Stimulated activated CD4-positive, alpha-beta T cell treated with anti-CD3 and anti-CD28 coated beads, Interleukin-4, amount 100 ng/mL, for 4 hours (primary cell): ENCODE data around the gene PCNX1.
"Not testable (repeated sequence)": the region's sequence is repeated elsewhere in the genome, so short reads cannot be mapped to it uniquely, and the experiment has no call there.

Source experiments
- DNase-seq, 2 experiments: peaks; one replicate each; pipeline ENCODE4 v3.0.0-alpha.2; 2020

PCNX1 gene

DNA sequence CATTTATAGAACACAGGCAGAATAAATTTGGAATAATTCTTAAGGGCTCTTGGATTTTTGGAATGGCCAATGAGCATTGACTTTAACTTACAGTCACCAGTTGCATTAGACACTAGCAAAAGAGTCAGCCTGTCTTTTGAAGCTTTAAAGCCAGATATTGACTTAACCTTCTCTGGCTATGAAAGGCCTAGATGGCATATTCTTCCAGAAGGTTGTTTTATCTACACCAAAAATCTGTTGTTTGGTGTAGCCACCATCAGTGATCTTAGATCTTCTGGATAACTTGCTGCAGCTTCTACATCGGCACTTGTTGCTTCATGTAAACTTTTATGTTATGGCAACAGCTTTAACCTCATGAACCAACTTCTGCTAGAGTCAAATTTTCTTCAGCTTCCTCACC is 10.4 kb downstream of the PCNX1 start:
- DNase-seq: no peak

DNA sequence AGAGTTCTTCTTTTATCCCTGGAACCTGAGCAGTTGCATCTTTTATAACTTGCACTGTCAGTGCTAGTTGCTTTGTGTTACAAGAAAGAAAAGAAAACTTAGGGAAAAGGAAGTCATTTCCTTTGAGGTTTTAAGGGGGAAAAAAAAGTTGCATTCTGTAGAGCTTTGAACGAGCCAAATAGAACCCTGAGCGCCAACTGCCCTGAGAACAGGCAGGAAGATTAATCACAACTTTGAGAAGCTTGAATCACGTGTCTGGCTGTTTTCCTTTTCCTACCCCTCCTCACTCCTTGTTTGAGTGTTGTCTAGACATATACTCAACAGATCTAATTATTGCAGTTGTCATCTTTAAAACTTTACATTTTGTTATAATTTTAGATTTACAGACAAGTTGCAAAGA is 12.5 kb downstream of the PCNX1 start:
- peak in 1 of 2 experiments; percentile 45 for DNase-seq

DNA sequence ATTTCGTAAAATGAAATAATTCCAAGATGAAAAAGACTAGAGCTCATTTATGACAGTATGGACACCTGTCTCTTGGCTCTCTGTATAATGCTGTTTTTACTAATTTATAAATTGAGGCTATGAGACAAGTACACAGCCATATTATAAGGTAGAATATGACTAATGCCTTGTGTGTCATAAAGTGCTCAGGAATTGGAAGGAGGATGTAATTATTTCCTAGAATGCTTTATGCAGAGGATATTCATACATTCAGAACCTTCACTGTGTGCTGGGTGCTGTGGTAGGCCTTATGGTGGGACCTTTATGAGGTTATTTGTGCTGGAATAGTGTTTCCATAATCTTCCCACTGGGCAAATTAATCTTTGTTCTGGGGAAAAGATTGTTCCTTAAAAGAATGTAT is 13.3 kb downstream of the PCNX1 start:
- DNase-seq: no peak

DNA sequence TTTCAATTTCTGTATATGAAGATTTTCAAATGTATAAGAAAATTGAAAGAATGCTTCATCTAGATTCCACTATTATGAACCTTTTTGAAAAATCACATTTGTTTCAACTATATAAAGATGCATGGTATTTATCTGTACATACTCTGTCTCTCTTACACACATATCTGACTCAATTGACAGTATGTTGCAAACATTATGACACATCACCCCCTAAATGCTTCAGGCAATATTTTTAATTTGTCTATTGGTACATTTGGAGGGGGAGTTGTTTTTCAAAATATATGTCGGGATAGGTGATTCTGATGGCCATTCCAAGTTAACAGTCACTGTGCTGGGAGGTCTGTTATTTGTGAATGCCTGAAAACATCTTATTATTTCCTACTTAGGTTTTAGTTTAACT is 14.4 kb downstream of the PCNX1 start:
- DNase-seq: no peak

DNA sequence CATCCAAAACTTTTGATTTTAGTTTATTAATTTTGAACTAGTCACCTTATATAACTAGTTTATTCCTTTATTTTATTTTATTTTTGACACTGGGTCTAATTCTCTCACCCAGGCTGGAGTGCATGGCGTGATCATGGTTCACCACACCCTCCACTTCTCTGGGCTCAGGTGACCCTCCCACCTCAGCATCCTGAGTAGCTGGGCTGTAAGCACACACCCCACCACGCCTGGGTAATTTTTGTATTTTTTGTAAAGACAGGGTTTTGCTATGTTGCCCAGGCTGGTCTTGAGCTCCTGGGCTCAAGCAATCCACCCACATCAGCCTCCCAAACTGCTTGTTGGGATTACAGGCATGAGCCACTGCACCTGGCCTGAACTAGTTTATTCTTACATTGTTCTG is 17.3 kb downstream of the PCNX1 start:
- DNase-seq: no peak

DNA sequence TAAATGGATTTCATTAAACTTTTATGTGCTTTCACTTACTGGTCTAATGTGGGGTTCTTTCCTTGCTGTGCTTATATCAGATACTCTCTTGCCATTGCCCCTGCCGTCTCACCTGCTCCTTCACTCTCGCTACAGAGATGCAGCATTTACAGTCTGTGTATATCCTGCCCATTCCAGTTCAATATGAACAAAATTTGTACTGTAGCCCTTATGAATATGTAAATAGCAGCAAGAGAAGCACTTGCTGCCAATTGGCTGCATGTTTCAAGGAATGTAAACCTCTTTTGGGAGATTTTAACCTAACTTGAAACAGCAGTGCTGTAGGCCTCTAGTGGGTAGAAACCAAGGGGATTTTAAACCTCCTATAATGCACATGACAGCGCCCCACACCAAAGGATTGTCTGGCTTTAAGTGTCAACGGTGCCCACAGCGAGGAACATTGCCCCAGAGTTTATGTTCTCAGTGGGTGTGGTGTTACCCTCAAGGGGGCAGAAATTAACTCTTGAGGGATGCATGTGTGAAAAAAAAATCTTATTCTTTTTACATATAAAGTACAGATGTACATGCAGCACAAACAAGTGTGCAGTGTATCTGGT is 19.1 kb downstream of the PCNX1 start:
- DNase-seq: no peak

DNA sequence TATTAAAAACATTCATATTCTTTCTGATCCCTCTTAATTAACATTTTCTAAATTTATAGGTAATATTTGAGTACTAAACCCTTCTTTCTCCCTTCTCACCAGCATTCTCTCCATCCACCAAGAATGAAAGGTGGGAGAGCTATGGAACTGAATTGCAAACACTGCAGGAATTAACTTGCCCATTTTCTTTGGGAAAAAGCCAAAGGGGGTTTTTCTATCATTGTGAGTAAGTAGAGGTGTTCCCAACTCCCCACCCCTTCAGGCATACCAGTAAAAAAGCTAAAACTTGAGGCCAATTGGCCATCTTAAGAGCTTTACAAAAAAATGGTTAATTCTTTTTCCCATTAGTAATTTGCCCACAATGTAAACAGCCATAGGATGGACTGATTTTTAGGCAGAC is 23.7 kb downstream of the PCNX1 start:
- no peak for DNase-seq

DNA sequence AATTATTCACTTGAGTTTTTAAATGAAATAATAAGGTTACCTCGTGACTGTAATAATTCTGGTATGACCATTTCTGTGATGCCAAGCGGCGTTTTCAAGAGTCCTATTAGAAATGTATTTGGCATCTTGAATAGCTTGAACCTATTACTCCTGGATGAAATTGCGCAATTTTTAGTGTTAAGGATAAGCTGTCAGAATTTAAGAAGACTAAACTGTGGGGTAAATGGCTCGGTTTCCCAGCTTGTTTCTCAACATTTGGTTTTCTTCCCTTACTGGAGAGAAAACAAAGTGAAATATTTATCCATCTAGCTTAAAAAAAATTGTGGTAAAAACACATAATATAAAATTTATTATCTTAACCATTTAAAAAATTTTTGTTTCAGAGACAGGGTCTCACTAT is 26.8 kb downstream of the PCNX1 start:
- no peak for DNase-seq

DNA sequence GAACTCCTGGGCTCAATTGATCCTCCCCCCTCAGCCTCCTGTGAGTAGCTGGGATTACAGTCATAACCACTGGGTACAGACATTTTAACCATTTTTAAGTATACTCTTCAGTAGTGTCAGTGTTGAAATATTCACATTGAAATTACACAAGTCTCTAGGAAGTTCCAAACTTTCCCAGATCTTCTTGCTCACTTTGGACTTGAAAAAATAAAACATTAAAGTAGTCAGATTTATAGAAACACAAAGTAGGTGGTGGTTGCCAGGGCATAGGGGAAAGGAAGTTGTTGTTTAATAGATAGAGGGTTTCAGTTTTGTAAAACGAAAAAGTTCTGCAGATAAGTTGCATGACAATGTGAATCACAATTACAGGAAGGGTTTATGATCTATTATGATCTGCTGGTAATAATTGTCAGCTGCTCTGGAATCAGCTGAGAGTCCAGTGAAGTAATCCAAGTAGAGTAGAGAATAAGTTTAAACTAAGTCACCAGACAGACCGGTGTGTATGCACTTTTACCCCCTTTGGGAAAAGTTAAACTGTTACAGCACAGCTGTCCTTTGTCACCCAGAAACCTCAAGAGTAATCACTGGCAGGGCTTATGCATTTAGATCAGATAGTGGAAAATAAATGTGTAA is 27.4 kb downstream of the PCNX1 start:
- DNase-seq: no peak

DNA sequence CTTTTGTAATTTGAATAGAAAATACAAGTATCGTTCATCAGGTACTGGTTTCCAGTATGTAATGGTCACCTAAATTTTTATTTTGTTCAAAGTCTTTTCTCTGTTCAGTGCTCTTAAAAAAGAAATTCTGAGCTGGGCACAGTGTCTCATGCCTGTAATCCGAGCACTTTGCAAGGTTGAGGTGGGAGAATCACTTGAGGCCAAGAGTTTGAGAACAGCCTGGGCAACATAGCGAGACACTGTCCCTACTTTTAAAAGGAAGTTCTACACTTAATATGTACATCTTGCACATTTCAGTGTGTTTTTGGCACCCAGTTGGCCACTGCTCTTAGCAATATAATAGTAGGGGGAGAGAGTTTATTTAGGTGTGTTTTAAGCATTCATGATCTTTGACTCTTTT is 27.9 kb downstream of the PCNX1 start:
- no peak for DNase-seq

DNA sequence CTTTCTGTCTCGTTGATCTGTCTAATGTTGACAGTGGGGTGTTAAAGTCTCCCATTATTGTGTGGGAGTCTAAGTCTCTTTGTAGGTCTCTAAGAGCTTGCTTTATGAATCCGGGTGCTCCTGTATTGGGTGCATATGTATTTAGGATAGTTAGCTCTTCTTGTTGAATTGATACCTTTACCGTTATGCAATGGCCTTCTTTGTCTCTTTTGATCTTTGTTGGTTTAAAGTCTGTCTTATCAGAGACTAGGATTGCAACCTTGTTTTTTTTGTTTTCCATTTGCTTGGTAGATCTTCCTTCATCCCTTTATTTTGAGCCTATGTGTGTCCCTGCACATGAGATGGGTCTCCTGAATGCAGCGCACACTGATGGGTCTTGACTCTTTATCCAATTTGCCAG is 32.4 kb downstream of the PCNX1 start:
- not testable (repeated sequence) for DNase-seq

DNA sequence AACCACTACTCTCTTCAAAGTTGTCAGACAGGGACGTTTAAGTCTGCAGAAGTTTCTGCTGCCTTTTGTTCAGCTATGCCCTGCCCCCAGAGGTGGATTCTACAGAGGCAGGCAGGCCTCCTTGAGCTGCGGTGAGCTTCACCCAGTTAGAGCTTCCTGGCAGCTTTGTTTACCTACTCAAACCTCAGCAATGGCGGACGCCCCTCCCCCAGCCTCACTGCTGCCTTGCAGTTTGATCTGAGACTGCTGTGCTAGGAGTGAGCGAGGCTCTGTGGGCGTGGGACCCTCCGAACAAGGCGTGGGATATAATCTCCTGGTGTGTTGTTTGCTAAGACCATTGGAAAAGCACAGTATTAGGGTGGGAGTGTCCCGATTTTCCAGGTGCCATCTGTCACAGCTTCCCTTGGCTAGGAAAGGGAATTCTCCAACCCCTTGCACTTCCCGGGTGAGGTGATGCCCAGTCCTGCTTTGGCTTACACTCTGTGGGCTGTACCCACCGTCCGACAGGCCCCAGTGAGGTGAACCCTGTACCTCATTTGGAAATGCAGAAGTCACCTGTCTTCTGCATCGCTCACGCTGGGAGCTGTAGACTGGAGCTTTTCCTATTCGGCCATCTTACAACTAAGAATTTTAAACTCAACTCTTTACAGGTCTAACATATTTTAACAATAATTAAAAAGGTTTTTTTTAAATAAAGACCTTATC is 34.5 kb downstream of the PCNX1 start:
- DNase-seq: peak; percentile 21 to 56

DNA sequence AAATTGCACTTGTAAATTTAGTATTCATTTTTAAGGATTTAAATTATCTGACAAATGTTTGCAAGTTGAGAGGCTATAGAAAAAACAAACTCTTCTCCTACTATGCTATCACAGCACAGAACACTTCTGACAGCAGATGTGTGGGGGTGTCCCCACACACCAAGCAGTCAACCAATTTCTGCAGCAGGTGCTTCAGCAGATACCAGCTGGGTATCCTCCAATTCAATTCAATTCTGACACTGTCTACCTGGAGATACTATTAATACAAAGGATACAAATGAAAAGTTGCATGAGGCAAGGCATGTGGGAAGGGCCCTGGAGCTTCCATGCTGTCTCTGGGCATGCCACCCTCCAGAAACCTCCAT is 35.1 kb downstream of the PCNX1 start:
- DNase-seq: no peak

DNA sequence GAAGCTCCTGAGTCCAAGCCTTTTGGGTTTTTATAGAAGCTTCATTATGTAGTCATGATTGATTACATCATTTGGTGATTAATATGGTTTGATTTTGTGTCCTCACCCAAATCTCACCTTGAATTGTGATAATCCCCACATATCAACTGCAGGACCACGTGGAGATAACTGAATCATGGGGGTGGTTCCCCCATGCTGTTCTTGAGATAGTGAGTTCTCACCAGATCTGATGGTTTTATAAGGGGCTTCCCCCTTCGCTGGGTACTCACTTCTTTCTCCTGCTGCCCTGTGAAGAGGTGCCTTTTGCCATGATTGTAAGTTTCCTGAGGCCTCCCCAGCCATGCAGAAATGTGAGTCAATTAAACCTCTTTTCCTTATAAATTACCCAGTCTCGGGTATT is 35.5 kb downstream of the PCNX1 start:
- peak in 1 of 2 experiments; percentile 21 for DNase-seq

DNA sequence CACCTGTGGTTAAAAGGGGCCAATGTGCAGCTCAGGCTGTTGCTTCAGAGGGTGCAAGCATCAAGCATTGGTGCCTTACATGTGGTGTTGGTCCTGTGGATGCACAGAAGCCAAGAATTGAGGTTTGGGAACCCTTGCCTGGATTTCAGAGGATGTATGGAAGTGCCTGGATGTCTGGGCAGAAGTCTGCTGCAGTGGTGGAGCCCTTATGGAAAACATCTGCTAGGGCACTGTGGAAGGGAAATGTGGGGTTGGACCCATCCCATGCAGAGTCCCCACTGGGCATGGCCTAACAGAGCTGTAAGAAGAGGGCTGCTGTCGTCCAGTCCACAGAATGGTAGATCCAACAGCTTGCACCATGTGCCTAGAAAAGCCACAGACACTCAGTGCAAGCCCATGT is 36.6 kb downstream of the PCNX1 start:
- no peak for DNase-seq

DNA sequence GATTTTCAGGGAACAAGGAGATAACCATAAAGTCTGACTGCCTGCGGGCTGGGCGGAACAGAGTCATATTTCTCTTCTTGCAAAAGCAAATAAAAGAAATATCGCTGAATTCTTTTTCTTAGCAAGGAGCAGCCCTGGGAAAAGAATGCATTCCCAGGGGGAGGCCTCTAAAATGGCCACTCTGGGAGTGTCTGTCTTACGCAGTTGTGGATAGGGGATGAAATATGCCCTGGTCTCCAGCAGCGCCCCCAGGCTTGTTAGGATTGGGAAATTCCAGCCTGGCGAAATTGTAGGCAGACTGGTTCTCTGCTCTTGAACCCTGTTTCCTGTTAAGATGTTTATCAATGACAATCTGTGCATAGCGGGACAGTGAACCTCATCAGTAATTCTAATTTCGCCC is 40.5 kb downstream of the PCNX1 start:
- DNase-seq: no peak

DNA sequence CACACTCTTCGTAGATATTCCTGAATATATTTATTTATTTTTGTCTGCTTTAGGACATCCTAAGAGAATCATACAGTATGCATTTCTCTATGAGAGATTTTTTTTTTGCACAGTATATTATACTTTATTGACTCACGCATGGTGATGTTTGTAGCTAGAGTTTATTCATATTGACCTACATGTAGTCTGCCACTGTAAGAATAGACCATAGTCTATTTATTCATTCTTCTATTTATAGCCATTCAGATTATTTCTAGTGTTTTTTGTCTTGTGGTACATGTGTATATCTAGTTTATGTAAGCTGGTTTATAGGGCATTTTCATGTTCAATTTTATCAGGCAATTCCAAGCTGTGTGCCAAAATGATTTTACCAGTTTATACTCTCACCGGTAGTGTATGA is 45.2 kb downstream of the PCNX1 start:
- no peak for DNase-seq

DNA sequence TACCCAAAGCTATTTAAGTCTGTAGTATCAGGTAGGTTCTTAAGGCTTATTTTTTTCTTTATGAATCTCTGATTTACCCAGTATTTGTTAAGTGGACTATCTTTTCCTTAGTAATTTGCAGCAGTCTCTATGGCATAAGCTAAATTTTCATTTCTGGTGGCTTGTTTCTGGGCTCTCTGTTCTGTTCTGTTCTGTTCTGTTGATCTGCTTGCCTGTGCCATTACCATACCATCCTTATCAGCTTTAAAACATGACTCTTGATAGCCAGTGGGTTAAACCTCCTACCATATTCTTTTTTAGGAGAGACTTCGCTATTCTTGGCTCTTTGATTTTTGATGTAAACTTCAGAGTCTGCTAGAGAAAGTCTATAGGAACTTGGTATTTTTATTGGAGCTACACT is 46.8 kb downstream of the PCNX1 start:
- DNase-seq: no peak

DNA sequence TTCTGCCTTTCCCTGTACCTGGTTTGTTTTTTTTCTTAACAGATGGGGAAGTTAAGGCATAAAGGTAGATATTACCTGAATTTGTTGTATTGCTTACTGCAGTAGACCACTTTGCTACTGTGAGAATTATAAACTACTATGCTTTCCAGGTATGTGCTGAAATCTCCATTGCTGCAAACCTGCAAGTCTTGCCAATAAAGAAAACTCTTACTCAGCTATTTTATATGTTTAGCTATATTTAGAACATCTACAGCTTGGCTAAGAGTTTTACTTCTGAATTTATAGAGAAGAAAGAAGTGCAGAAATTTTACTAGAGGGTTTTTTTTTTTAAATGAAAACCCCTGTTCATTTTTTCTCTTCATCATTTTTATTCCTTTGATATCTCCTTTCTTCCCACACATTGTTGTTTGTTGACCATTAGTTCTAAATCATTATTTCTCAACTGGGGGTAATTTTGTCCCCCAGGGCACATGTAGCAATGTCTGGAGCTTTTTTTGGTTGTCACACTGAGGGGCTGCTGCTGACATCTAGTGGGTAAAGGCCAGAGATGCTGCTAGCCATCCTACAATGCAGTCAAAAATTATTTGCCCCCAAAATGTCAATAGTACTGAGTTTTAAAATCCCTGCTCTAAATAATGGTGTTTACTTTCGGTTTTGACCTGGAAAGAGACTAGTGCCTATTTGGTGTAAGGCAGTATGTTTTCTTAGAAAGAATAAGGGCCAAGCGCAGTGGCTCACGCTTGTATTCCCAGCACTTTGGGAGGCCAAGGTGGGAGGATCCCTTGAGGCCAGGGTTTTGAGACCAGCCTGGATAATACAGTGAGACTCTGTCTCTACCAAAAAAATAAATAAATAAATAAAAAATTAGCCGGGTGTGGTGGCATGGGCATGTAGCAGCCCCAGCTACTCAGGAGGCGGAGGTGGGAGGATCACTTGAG is 48.6 kb downstream of the PCNX1 start:
- DNase-seq: peak; percentile 9 to 38

DNA sequence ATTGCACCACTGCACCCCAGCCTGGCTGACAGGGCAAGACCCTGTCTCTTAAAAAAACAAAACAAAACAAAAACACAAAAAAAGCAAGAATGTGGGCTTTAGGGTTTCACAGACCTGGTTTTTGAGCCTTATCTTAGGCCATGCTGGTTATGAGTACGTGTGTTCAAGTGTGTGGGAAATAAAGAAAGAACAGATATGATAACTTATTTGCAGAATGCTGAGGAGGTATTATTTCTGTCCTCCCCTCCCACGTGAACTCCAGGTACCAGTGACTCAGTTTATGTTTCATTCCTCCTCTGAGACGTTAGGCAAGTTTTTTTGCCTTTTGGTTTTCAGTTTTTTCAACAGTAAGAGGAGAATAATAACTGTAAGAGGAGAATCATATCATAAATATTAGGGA is 49.3 kb downstream of the PCNX1 start:
- DNase-seq: no peak

DNA sequence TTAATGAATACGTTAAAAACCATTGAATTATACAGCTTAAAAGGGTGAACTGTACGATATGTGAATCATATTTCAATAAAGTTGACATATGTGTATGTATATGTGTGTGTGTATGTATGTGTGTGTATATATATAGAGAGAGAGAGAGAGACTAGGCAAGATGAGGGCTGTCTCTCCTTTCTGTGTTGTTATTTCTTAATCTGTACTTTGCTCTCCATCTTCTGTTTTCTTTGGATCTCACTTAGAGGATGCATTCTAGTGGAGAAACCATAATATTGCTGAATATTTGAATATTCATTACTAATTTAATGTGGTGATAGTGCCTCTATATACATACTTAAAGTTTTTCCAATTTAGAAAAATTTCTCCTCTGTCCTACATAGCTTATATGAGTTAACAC is 50.5 kb downstream of the PCNX1 start:
- DNase-seq: no peak

DNA sequence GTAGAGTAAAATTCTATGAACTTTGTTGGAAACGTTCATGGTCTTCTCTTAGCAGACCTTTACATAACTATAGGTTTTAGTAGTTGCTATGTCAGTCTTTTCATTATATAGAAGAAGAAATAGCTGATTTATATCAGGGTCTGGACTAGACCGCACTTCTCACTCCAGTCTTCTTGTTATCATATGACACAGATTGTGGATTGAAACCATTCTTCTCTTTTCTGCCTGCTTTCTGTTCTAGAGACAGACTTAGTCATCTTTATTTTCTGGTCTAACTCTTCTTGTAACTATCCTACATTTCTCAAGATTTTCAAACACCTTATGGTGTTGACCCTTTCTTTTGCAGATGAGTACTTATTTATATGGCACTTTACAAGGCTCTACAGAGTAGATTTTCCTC is 55.7 kb downstream of the PCNX1 start:
- no peak for DNase-seq

DNA sequence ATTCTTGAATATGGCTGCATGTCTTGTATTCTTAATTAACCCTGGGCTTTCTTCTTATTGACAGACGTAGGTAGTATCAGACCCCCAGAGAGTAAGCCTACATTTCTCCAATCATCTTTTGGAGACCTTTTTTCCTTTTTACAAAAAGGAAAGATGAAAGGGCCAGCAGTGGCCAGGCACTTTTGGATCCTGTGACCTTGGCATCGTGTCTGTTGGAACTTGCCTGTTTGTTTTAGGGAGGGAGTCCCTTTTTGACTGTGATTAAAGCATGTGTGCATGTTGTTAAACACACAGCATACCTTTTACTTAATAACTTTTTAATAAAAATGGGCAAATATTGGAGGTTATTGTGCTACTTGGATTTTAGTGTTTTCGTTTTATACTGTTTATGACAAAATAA is 57.2 kb downstream of the PCNX1 start:
- no peak for DNase-seq

DNA sequence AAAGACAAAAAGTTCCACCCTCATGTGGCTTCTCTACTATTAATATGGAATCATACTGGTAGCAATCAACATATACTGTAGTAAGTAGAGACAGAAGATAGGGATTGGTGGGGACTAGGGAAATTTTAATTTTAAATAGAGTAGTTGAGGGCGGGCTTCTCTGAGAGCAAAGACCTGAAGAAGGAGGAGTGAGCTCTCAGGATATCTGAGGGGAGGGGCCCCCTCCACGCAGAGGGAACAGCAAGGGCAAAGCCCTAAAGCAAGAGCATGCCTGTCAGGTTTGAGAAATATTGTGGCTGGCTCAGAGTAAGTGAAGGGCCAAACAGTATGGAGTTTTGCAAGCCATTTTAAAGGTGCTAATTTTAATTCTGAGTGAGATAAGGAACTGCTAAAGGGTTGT is 64.3 kb downstream of the PCNX1 start:
- DNase-seq: no peak
